WTC11 (cell line): ENCODE results near the gene MYOZ2. TPM values are rescaled to one million over a fixed set of nuclear protein-coding genes. Genes with fewer than 3 reads are reported as not detected.

Experiments
- ATAC-seq: fragments of 200-7000 bp; cut with Tn5 transposase; 2 replicates; pipeline ENCODE4 v1.10.0; 2021; ENCODE audit warnings: mild to moderate bottlenecking, moderate library complexity
- CTCF ChIA-PET: fragments of 300-600 bp; sonication (Branson Sonifier 250); formaldehyde crosslinking; loops from one replicate; lab custom pipeline; 2021; ENCODE audit warnings: antibody characterized with exemption; lab: Charles Lee
- POLR2A ChIA-PET: fragments of 350-600 bp; sonication (Branson Sonifier 250); formaldehyde crosslinking; loops from one replicate; lab custom pipeline; 2021; ENCODE audit warnings: antibody characterized with exemption; lab: Charles Lee
- DNase-seq: peaks from one replicate; pipeline ENCODE4 v3.0.0; 2021; ENCODE audit warnings: low spot score
- H3K27ac Mint-ChIP-seq: 2 replicates; pipeline ENCODE4 v1.8.0; 2021; ENCODE audit warnings: mixed read lengths
- H3K27me3 Mint-ChIP-seq: 2 replicates; pipeline ENCODE4 v1.8.0; 2021; ENCODE audit warnings: low read depth, mild to moderate bottlenecking, moderate library complexity, mixed read lengths
- H3K36me3 Mint-ChIP-seq: 2 replicates; pipeline ENCODE4 v1.8.0; 2021; ENCODE audit warnings: mixed read lengths
- H3K4me1 Mint-ChIP-seq: 2 replicates; pipeline ENCODE4 v1.8.0; 2022; ENCODE audit warnings: mixed read lengths
- H3K4me3 Mint-ChIP-seq: 2 replicates; pipeline ENCODE4 v1.8.0; 2021; ENCODE audit warnings: mild to moderate bottlenecking, moderate library complexity, mixed read lengths
- H3K9me3 Mint-ChIP-seq: 2 replicates; pipeline ENCODE4 v1.8.0; 2021; ENCODE audit warnings: mixed read lengths
- CREB1 ChIP-seq: sonication (generic); formaldehyde crosslinking; IDR thresholded peaks from 2 replicates; pipeline ENCODE4 v1.8.0; 2023; ENCODE audit warnings: mild to moderate bottlenecking, missing genetic modification reagents
- CREM ChIP-seq: sonication (generic); formaldehyde crosslinking; IDR thresholded peaks from 2 replicates; pipeline ENCODE4 v1.8.1; 2022; ENCODE audit warnings: mild to moderate bottlenecking, missing genetic modification reagents, moderate library complexity
- ETV6 ChIP-seq: sonication (generic); formaldehyde crosslinking; IDR thresholded peaks from 2 replicates; pipeline ENCODE4 v1.8.1; 2022; ENCODE audit warnings: mild to moderate bottlenecking, missing genetic modification reagents
- FOXJ3 ChIP-seq: sonication (generic); formaldehyde crosslinking; IDR thresholded peaks from 2 replicates; pipeline ENCODE4 v1.9.0; 2021; ENCODE audit warnings: missing genetic modification reagents, mild to moderate bottlenecking, borderline replicate concordance
- IRF2 ChIP-seq: sonication (generic); formaldehyde crosslinking; IDR thresholded peaks from 2 replicates; pipeline ENCODE4 v1.8.0; 2022; ENCODE audit warnings: low read depth, missing genetic modification reagents, borderline replicate concordance
- JAZF1 ChIP-seq: fragments of 250-450 bp; sonication (Bioruptor Pico); IDR thresholded peaks from 2 replicates; pipeline ENCODE4 v1.9.0; 2021; ENCODE audit warnings: moderate library complexity, mild to moderate bottlenecking, inconsistent platforms
- MYBL2 ChIP-seq: sonication (generic); formaldehyde crosslinking; IDR thresholded peaks from 2 replicates; pipeline ENCODE4 v1.8.1; 2023; ENCODE audit warnings: mild to moderate bottlenecking, moderate library complexity, missing genetic modification reagents
- NR3C1 ChIP-seq: sonication (generic); formaldehyde crosslinking; conservative IDR thresholded peaks from 2 replicates; pipeline ENCODE4 v1.8.1; 2023; ENCODE audit warnings: low read depth, mild to moderate bottlenecking, missing genetic modification reagents
- OVOL2 ChIP-seq: fragments of 250-450 bp; sonication (Bioruptor Pico); IDR thresholded peaks from 2 replicates; pipeline ENCODE4 v1.9.0; 2021; ENCODE audit warnings: mild to moderate bottlenecking, borderline replicate concordance
- RELA ChIP-seq: sonication (generic); formaldehyde crosslinking; IDR thresholded peaks from 2 replicates; pipeline ENCODE4 v1.8.1; 2022; ENCODE audit warnings: missing genetic modification reagents, mild to moderate bottlenecking, borderline replicate concordance
- SMAD4 ChIP-seq: sonication (generic); formaldehyde crosslinking; IDR thresholded peaks from 2 replicates; pipeline ENCODE4 v1.8.0; 2022; ENCODE audit warnings: mild to moderate bottlenecking, missing genetic modification reagents
- STAT6 ChIP-seq: sonication (generic); formaldehyde crosslinking; conservative IDR thresholded peaks from 2 replicates; pipeline ENCODE4 v1.8.1; 2023; ENCODE audit warnings: mild to moderate bottlenecking, low read depth, missing genetic modification reagents, moderate library complexity
- TEAD1 ChIP-seq: sonication (generic); formaldehyde crosslinking; IDR thresholded peaks from 2 replicates; pipeline ENCODE4 v1.8.0; 2022; ENCODE audit warnings: mild to moderate bottlenecking, missing genetic modification reagents
- ZNF423 ChIP-seq: fragments of 250-450 bp; sonication (Bioruptor Pico); IDR thresholded peaks from 2 replicates; pipeline ENCODE4 v2.1.2; 2022; ENCODE audit warnings: mild to moderate bottlenecking, moderate library complexity
- total RNA-seq: library from RNA; stranded (reverse); gene quantifications from 3 replicates; pipeline ENCODE4 v1.2.3, GENCODE V29; 2021
- TF ChIP-seq, protein P1 (sequence below): sonication (generic); formaldehyde crosslinking; IDR thresholded peaks from 2 replicates; pipeline ENCODE4 v1.8.1; 2022; ENCODE audit warnings: missing genetic modification reagents, borderline replicate concordance
- TF ChIP-seq, protein P2 (sequence below): sonication (generic); formaldehyde crosslinking; IDR thresholded peaks from 2 replicates; pipeline ENCODE4 v1.8.0; 2022; ENCODE audit warnings: mild to moderate bottlenecking, missing genetic modification reagents
- TF ChIP-seq, protein P3 (sequence below): sonication (generic); formaldehyde crosslinking; IDR thresholded peaks from 2 replicates; pipeline ENCODE4 v1.8.1; 2023; ENCODE audit warnings: mild to moderate bottlenecking, missing genetic modification reagents, moderate library complexity
- TF ChIP-seq, protein P4 (sequence below): sonication (generic); formaldehyde crosslinking; IDR thresholded peaks from 2 replicates; pipeline ENCODE4 v1.8.0; 2023; ENCODE audit warnings: missing genetic modification reagents, mild to moderate bottlenecking, borderline replicate concordance
- TF ChIP-seq, protein P5 (sequence below): fragments of 200-600 bp; IDR thresholded peaks from 2 replicates; pipeline ENCODE4 v1.8.0; 2022; ENCODE audit warnings: antibody characterized with exemption
- TF ChIP-seq, protein P6 (sequence below): sonication (generic); formaldehyde crosslinking; IDR thresholded peaks from 2 replicates; pipeline ENCODE4 v1.8.1; 2023; ENCODE audit warnings: mild to moderate bottlenecking, missing genetic modification reagents, moderate library complexity

The MYOZ2 gene
- total RNA-seq, 1 experiment from 2014 or later, result not detected

DNA sequence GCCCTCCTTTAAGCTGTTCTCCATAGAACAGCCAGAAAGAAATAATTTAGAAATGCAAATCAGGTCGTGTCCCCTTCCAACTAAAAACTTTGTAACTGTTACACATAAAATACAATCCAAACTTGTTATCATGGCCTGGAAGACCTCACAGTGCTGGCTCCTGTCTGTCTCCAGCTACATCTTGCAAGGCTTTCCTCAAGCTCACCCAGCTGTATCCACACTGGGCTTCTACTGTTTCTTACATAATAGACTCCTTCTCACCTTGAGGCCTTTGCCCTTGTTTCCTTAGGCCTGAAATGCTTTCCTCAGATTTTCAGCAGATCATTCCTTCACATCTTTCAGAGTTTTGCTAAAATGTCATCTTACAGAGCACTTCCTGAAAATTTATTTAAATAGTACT is 43.4 kb downstream of the MYOZ2 start:
- CTCF ChIA-PET, result no interaction called here
- Mint-ChIP-seq H3K4me3 (no peak overlapping the region), H3K27me3 (no peaks in the 10 kb centered on the region), H3K36me3 (no peaks in the 10 kb centered on the region), H3K4me1 (peaks cover 6% of the 10 kb centered on the region), H3K27ac (no peak overlapping the region)
- POLR2A ChIA-PET, result no interaction called here
- ATAC-seq, result no peak
- no peak for TF ChIP-seq FOXJ3 (CRISPR knock-in tag)
- no peak for TF ChIP-seq CREB1
- TF ChIP-seq, protein P1, sequence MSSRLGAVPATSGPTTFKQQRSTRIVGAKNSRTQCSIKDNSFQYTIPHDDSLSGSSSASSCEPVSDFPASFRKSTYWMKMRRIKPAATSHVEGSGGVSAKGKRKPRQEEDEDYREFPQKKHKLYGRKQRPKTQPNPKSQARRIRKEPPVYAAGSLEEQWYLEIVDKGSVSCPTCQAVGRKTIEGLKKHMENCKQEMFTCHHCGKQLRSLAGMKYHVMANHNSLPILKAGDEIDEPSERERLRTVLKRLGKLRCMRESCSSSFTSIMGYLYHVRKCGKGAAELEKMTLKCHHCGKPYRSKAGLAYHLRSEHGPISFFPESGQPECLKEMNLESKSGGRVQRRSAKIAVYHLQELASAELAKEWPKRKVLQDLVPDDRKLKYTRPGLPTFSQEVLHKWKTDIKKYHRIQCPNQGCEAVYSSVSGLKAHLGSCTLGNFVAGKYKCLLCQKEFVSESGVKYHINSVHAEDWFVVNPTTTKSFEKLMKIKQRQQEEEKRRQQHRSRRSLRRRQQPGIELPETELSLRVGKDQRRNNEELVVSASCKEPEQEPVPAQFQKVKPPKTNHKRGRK (CRISPR knock-in tag), result no peak
- TF ChIP-seq ETV6, result no peak
- no peak for TF ChIP-seq SMAD4
- TF ChIP-seq, protein P2, sequence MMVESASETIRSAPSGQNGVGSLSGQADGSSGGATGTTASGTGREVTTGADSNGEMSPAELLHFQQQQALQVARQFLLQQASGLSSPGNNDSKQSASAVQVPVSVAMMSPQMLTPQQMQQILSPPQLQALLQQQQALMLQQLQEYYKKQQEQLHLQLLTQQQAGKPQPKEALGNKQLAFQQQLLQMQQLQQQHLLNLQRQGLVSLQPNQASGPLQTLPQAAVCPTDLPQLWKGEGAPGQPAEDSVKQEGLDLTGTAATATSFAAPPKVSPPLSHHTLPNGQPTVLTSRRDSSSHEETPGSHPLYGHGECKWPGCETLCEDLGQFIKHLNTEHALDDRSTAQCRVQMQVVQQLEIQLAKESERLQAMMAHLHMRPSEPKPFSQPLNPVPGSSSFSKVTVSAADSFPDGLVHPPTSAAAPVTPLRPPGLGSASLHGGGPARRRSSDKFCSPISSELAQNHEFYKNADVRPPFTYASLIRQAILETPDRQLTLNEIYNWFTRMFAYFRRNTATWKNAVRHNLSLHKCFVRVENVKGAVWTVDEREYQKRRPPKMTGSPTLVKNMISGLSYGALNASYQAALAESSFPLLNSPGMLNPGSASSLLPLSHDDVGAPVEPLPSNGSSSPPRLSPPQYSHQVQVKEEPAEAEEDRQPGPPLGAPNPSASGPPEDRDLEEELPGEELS (CRISPR knock-in tag), result no peak
- TF ChIP-seq OVOL2, result no peak
- TF ChIP-seq IRF2, result no peak
- TF ChIP-seq, protein P3, sequence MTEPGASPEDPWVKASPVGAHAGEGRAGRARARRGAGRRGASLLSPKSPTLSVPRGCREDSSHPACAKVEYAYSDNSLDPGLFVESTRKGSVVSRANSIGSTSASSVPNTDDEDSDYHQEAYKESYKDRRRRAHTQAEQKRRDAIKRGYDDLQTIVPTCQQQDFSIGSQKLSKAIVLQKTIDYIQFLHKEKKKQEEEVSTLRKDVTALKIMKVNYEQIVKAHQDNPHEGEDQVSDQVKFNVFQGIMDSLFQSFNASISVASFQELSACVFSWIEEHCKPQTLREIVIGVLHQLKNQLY, result no peak
- no peak for TF ChIP-seq NR3C1
- no peak for TF ChIP-seq ZNF423 (CRISPR knock-in tag)
- TF ChIP-seq, protein P4, sequence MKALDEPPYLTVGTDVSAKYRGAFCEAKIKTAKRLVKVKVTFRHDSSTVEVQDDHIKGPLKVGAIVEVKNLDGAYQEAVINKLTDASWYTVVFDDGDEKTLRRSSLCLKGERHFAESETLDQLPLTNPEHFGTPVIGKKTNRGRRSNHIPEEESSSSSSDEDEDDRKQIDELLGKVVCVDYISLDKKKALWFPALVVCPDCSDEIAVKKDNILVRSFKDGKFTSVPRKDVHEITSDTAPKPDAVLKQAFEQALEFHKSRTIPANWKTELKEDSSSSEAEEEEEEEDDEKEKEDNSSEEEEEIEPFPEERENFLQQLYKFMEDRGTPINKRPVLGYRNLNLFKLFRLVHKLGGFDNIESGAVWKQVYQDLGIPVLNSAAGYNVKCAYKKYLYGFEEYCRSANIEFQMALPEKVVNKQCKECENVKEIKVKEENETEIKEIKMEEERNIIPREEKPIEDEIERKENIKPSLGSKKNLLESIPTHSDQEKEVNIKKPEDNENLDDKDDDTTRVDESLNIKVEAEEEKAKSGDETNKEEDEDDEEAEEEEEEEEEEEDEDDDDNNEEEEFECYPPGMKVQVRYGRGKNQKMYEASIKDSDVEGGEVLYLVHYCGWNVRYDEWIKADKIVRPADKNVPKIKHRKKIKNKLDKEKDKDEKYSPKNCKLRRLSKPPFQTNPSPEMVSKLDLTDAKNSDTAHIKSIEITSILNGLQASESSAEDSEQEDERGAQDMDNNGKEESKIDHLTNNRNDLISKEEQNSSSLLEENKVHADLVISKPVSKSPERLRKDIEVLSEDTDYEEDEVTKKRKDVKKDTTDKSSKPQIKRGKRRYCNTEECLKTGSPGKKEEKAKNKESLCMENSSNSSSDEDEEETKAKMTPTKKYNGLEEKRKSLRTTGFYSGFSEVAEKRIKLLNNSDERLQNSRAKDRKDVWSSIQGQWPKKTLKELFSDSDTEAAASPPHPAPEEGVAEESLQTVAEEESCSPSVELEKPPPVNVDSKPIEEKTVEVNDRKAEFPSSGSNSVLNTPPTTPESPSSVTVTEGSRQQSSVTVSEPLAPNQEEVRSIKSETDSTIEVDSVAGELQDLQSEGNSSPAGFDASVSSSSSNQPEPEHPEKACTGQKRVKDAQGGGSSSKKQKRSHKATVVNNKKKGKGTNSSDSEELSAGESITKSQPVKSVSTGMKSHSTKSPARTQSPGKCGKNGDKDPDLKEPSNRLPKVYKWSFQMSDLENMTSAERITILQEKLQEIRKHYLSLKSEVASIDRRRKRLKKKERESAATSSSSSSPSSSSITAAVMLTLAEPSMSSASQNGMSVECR (CRISPR knock-in tag), result no peak
- no peak for TF ChIP-seq CREM (CRISPR knock-in tag)
- TF ChIP-seq, all 79 proteins: peak for 0
- DNase-seq, result no peak
- H3K9me3 Mint-ChIP-seq, result no peaks in the 10 kb centered on the region

GRCh38 chr4:119184128-119184527 is 48.5 kb downstream of the MYOZ2 start:
- Mint-ChIP-seq H3K27me3 (no peaks in the 10 kb centered on the region), H3K27ac (no peak overlapping the region), H3K9me3 (no peaks in the 10 kb centered on the region), H3K4me1 (peaks cover 3% of the 10 kb centered on the region; the same call in 1 of the 2 replicates), H3K4me3 (no peak overlapping the region), H3K36me3 (no peaks in the 10 kb centered on the region)
- POLR2A ChIA-PET, result no interaction called here
- ATAC-seq (no peak), DNase-seq (no peak)
- CTCF ChIA-PET, result no interaction called here
- no peak for TF ChIP-seq MYBL2
- TF ChIP-seq RELA (CRISPR knock-in tag), result no peak
- TF ChIP-seq, protein P5, sequence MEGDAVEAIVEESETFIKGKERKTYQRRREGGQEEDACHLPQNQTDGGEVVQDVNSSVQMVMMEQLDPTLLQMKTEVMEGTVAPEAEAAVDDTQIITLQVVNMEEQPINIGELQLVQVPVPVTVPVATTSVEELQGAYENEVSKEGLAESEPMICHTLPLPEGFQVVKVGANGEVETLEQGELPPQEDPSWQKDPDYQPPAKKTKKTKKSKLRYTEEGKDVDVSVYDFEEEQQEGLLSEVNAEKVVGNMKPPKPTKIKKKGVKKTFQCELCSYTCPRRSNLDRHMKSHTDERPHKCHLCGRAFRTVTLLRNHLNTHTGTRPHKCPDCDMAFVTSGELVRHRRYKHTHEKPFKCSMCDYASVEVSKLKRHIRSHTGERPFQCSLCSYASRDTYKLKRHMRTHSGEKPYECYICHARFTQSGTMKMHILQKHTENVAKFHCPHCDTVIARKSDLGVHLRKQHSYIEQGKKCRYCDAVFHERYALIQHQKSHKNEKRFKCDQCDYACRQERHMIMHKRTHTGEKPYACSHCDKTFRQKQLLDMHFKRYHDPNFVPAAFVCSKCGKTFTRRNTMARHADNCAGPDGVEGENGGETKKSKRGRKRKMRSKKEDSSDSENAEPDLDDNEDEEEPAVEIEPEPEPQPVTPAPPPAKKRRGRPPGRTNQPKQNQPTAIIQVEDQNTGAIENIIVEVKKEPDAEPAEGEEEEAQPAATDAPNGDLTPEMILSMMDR, result no peak
- no peak for TF ChIP-seq TEAD1
- TF ChIP-seq JAZF1 (CRISPR knock-in tag), result no peak
- TF ChIP-seq STAT6 (CRISPR knock-in tag), result no peak
- TF ChIP-seq, protein P6, sequence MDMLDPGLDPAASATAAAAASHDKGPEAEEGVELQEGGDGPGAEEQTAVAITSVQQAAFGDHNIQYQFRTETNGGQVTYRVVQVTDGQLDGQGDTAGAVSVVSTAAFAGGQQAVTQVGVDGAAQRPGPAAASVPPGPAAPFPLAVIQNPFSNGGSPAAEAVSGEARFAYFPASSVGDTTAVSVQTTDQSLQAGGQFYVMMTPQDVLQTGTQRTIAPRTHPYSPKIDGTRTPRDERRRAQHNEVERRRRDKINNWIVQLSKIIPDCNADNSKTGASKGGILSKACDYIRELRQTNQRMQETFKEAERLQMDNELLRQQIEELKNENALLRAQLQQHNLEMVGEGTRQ (CRISPR knock-in tag), result no peak
